GM21447 (cell line): Measurements from ENCODE around the gene CACNG5.

ENCODE experiments used
- ATAC-seq: cut with Tn5 transposase; IDR thresholded peaks from one replicate; pipeline ENCODE4 v1.9.1; 2021; ENCODE audit not compliant: unreplicated experiment

Gene CACNG5, protein sequence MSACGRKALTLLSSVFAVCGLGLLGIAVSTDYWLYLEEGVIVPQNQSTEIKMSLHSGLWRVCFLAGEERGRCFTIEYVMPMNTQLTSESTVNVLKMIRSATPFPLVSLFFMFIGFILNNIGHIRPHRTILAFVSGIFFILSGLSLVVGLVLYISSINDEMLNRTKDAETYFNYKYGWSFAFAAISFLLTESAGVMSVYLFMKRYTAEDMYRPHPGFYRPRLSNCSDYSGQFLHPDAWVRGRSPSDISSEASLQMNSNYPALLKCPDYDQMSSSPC

DNA sequence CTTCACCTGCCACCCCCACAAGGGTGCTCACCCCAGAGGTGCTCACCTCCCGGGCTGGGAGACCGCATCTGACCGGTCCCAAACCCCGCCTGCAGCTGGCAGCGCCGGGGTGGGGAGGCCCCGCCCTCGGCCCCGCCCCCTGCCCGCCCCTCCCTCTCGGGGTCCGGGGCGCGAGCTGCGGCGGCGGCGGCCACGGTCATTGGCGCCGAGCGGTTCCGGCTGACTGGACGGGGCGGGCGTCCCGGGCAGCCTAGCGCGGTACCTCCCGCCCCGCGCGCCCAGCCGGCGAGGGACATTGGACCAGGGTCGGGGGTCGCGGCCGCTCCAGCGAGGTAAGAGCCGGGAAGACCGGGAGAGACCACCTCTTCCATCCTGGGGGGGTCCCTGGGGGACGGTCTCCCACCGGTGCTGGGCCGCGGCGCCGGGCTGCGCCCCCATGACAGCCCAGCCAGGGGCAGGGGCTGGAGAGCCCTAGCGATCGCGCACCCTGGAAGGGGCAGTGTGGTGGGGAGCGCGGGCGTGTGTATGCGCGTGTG is at the start of gene CACNG5:
CACNG5 (plus strand) TSS at position 199 of the 536 bp plus-strand sequence. CDS start 42,216 bp downstream, outside the sequence.
- no peak for ATAC-seq

DNA sequence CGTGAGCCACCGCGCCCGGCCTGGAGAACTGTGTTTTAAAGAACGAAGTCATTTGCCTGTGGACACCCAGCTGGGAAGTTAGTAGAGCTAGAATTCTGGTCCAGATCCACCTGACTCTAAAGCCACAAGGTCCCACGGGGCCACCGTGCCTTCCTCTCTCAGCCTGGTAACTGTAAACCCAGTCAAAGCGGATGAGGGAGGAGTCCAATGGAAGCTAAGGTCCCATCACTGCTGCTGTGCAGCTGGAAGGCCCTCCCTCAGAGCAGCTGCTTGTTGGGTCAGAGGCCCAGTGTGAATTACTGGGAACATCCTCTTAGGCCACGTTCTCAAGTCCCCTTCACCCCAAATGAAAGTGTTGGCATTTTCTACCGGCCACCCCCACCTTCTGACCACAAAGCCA is 48.8 kb upstream of the CACNG5 start:
- no peak for ATAC-seq

DNA sequence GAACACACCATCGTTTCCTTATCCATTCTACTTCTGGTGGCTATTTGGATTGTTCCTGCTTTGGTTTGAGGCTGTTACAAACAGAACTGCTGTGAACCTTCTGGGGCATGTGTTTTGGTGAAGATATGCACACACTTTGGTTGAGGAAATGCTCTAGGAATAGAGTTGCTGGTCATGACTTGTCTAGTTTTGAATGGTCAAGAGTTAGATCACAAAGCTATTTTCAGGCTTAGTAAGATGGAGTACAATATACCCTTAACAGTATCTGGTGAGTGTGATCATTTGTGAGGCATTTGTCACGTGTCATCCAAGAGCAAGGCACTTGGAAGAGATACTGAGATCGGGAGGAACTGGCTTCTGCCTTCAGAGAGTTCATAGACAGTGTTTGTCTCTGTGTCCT is 47.0 kb upstream of the CACNG5 start:
- no peak for ATAC-seq

DNA sequence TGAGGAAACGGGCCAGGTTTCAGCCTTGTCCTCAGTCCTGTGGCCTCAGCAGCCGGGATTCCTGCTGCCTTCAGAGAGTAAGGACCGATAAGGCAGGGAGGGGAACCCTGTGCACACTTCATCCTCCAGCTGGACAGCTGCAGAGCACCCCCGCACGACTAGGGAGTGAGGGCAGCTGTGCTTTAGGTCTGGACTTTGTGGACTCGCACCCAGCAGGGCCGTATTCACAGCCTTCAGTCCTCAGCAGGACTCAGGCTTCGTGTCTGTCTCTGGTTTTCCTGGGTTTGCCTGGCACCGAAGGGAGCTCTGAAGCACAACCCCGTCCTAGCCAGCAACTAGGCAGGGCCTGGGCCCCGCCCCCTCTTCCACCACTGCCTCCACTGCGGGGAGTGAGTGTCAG is 45.8 kb upstream of the CACNG5 start:
- no peak for ATAC-seq

DNA sequence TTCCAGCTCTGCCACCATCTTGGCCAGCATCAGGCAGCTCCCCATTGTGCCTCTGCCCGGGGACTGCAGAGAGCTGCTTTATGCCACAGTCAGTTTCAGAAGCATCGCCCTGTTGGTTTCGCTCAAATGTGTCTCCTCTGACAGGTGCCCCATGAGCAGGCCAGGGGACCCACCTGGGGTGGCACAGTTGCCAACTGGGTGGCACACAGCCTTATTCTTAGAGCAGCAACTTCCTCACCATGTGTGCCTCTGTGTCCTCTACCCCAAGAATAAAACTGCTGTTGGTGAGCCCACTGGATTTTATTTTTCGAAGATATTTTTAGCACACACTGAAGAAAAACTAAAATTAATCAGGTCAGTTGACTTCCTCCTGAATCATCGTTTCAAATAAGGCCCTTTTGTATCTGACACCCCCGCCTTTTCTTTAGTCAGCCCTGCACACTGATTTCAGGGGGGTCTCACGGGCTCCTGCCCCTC is 44.9 kb upstream of the CACNG5 start:
- ATAC-seq, result no peak

DNA sequence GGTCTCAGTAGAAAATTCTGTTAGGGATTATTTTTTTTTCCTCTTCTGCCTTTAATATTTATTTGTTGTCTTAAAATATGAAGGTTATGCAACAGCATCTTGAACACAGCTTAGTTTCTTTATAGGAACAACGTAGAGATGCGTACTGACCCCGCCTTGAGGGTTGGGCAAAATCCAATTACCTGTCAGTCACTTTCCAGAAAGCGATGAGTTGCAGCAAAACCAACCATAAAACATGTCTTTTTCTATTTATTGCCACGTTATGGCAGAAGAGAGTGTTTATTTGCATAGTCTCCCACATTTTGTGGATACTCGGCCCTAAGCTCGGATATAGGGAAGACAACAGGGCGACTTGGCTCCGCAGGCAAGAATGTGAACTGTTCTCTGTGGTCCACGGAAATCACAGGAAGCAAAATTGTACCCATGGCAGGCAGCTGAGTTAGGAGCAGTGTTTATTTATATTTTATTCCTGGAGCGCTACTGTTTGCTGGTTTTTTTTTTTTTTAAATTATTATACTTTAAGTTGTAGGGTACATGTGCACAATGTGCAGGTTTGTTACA is 44.3 kb upstream of the CACNG5 start:
- no peak for ATAC-seq

DNA sequence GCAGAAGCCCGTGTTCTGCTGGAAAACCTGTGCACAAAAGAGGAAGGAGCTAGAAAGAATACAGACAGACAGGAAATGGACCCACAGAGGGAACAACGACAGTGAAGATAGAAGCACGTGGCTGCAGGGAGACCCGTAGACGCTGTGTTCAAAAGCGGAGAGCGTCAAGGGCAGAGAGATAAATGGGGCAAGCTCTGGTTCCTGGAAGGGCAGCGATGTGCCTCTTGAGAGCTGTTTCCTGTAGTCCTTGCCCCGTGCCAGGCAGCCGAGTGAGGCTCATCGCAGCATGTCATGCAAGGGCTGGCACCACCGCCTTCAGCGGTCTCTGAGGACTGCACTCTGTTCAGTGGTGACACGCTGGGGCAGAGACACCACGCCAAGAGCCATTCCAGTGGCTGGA is 43.6 kb upstream of the CACNG5 start:
- ATAC-seq, result no peak

DNA sequence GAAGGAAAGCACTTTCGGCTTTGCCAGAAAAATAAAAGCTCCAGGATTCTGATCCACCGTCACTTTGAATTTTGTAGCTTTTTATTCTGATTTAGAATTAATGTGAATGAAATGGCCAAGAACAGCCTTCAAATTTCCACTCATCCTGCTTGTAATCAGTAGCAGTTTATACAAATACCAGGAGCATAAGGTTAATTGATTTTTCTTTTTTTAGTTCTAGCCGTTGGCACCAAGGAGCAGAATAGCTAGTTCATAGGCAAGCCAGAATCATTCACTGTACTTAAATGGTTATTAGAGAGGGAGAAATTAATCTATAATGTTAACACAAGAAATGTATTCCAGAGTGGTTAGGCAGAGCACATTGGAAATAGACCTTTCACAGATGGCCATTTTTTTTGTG is 41.1 kb upstream of the CACNG5 start:
- no peak for ATAC-seq

DNA sequence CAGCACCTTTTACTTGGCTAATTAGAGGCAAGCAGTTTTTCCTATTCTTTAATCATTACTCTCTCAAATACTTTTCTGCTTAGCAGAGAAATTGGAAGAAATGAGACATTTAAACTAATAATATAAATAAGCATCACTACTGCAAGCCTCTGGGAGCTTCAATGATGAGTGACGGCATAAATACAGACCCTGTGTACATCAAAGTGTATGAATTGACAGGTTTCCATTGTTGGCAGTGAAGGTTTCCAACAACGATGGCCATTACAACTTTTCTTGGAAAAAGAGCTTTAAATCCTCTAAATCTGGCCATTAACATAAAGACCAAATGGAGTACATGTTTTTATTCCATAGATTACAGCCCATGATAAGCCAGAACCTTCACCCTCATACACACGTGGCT is 39.4 kb upstream of the CACNG5 start:
- ATAC-seq, result no peak

DNA sequence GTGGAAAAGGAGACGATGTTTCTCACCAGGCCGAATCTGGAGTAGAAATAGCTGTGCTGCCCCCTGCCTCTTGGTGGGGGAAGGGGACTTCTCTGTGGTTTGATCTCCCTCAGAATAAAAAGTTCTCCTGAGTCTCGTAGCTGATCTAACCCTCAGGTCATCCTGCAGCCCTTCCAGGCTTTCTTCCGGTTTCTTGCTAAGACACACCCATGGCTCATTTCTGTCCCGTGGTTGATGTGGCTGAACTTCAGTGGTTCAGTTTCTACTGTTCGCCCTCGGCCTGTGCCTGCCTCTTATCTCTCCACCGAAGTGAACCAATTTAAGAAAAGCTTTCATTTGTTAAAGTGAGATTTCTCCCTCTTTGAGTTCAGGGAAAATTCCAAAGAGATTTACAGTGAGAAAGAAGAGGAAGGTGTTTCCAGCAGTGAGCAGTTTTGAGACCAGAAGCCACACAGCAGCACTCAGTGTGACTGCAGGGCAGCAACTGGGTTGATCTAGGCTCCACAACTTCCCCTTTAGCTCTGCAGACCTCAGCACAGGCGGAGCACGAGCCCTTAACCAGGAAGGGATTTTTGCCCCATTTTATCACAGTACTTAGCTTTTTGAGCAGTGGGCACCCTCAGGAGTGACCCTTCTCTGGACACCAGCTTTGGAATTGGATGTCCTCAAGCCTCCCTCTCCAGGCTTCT is 34.9 kb upstream of the CACNG5 start:
- no peak for ATAC-seq

DNA sequence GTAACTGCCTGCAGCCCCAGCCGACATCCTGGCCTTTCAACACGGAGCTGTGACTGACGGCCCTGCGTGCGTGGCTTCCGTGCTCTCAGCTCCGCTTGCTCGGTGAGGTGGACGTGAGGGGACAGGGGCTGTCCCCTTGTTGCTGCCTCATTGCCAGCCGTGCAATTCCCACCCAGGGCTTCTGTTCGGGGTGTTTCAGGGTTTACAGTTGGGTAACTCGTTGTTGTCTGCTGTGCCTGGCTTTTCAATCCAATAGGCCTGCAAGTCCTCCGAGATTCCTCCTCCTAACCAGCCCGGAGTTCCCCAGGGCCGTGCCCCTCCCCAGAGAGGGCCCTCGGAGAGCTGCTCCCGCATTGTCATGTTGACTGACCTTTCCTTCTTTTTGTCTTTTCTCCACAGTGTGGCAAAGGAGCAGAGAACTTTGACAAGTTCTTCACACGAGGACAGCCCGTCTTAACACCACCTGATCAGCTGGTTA is 31.4 kb upstream of the CACNG5 start:
- ATAC-seq, result no peak

DNA sequence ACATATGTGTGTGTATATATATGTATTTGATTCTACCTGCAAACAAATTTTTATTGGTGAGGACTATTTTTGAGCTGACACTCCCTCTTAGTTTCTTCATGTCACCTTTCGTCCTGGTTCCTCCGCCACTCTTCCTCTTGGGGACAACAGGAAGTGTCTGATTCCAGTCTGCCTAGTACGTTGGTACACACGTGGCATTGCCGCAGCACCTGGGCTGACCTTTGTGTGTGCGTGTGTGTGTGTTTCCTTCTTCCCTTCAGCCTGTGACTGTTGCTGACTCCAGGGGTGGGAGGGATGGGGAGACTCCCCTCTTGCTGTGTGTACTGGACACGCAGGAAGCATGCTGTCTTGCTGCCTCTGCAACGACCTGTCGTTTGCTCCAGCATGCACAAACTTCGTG is 29.4 kb upstream of the CACNG5 start:
- ATAC-seq, result no peak

DNA sequence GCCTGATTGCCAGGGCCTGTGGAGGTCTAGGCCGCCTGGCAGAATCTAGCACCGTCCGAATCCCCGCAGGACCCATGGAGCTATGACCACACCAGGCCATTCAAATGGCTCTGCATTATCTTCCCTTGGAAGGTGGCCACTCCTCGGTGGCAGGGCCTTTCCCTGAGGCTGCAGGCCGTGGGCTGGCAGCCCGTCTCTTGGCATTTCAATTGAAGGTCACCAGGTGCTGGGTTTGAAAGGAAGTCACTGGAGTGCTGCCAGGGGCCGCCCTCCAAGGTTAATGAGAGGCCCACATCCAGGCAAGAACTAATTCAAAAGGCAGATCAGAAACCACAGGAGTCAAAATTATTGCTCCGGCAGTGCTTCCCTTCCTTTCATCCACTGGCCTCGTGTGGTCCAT is 27.7 kb upstream of the CACNG5 start:
- no peak for ATAC-seq

DNA sequence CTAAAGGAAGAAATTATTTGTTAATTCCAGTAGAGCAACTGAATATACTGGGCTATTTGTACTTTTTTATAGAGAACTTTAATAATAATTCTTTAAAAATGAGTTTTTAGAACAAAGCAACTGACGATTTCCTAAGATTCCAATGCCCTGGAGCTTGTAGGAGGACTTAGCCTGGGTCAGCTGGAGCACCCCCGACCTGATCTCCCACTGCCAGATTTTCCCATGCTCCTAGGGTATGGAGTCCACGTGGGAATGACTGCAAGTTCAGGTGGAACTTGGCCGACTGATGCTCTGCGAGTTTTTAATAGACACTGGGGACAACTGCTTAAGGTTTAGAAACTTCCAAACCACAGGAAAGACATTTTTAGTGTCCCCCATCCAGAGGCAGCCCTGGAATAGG is 25.5 kb upstream of the CACNG5 start:
- ATAC-seq, result no peak

DNA sequence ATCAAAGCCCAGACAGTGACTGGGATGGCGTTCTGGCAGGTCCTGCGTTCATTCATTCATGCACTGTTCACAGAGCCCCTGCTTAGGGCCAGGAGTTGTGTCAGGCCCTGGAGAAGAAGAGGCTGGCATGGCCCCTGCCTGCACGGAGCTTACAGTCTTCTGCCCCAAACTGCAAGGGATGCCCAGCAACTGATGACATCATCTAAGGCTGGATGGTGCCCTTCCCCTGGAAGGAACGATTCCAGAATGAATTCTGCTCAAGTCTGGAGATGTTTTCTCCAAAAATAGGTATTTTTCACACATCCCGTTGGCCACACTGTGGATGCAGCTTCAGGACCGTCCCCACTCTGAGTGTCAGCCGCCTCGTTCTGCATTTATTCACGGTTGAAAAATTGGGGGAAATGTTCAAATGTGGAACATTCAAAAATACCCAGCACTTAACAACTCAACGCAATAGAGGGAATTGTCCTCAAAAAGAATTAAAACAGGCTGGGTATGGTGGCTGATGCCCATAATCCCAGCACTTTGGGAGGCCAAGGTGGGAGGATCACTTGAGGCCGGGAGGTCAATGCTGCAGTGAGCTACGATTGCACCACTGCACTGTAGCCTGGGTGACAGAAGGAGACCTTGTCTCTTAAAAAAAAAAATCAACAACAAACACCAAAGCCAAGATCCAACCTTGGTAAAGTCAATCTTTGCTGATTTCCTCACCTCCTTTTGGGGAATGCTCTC is 23.8 kb upstream of the CACNG5 start:
- no peak for ATAC-seq

DNA sequence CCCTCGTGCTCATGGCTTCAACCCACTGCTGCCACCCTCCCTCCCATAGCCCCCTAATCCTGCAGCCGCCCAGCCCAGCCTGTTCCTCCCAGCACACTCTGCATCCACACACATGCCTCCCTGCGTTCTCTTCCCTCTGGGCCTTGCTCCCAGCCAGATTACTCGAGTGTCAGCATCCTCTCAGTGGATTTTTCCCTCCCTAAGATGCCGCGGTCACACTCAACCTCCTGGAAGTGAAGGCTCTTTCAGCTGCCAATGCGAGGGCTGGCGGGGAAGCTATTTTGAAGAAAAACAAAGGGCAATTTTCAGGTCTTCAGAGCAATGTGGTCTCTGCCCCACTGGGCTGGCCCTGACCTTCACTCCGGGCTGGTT is 23.2 kb upstream of the CACNG5 start:
- ATAC-seq, result no peak

DNA sequence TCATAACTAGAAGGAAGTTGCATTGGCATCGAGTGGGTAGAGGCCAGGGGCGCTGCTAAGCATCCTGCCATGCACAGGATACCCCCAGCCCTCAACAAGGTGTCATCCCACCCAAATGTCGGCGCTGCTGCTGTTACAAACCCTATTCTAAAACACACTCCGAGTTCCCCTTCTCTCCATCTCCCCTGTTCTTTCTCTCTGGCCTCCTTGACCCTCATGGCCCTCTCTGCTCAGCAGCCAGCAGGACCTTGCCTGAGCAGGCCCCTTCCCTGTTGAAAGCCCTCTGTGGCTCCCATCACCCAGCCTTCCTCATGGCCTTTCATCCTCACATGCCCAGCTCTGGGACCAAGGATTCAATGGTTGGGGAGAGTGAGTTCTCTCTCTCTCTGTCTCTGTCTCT is 22.3 kb upstream of the CACNG5 start:
- no peak for ATAC-seq

DNA sequence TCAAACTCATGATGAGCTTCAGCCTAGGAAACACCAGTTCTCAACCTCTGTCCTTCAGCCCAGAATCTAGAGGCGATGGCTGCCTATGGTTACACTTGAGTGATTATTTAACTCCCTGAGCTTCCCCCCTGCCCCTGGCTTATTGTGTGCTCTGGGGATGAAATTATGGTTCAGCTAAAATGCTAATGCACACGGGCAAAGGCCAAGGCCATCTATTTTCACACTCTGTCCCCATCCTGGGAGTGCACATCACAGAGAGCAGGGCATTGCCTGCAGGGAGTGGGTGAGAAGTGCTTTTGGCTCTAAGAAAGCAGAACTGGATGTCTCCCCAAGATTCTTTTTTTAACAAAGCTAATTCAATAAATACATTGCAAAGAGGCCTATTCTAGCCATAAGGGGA is 21.6 kb upstream of the CACNG5 start:
- ATAC-seq, result no peak

DNA sequence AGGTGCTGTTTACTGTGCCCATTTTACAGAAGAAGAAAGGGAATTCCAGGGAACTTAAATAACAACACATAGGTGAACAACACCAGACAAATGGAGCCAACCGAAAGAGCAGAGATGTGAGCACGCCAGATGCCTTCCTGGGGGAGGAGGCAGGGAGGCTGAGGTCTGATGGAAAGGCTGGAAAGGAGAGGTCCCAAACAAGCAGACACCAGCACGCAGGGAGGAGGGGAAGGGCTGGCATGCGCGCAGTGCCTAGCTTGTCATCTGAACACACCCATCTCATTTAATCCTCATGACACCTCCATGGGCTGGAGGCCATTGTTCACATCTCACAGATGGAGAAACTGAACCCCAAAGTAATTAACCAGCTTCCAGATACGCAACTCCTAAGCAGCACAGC is 20.9 kb upstream of the CACNG5 start:
- ATAC-seq, result no peak

DNA sequence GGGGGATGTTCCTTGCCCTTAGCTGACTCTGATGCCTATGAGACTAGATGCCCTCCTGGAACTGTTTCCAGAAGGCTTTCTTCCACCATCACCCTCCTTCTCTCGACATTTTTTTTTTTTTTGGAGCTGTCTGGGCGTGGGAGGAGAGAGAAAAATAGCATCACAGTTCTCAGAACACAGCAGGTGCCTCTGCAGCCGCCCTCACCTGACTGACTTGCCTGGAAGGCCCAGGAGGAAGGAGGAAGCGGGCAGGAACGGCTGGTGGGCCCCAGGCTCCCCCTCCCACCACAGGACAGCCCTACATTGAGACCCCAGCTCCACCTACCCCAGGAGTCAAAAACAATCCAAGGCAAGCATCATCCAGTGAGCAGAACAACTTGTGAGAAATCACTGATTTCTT is 20.3 kb upstream of the CACNG5 start:
- ATAC-seq, result no peak

DNA sequence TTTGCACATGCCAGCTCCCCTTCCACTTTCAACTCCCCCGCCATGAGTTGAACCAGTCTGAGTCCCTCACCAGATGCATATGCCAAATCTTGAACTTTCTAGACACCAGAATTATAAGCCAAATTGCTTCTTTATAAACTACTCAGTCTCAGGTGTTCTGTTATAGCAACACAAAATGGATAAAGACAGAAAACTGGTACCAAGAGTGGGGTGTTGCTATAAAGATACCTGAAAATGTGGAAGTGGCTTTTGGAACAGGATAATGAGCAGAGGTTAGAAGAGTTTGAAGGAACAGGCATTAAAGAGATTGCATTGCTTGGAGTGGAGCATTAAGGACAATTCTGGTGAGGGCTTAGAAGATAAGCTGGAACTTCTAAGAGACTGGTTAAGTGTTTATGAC is 17.2 kb upstream of the CACNG5 start:
- ATAC-seq, result no peak
